Measurements from ENCODE around the gene CDSN.
"Not testable (repeated sequence)": the region's sequence is repeated elsewhere in the genome, so short reads cannot be mapped to it uniquely, and the experiment has no call there.

Gene CDSN

DNA sequence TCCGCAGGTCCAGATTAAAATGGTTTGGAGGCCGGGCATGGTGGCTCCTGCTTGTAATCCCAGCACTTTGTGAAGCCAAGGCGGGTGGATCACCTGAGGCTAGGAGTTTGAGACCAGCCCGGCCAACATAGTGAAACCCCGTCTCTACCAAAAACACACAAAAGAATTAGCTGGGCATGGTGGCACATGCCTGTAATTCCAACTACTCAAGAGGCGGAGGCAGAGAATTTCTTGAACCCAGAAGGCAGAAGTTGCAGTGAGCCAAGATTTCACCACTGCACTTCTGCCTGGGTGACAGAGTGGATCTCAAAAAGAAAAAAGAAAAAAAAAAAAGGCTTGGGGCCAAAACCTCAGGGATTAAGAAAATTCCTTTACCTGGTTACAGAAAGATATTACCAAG is 38.4 kb downstream of the CDSN start:
- DNase-seq = no peak

DNA sequence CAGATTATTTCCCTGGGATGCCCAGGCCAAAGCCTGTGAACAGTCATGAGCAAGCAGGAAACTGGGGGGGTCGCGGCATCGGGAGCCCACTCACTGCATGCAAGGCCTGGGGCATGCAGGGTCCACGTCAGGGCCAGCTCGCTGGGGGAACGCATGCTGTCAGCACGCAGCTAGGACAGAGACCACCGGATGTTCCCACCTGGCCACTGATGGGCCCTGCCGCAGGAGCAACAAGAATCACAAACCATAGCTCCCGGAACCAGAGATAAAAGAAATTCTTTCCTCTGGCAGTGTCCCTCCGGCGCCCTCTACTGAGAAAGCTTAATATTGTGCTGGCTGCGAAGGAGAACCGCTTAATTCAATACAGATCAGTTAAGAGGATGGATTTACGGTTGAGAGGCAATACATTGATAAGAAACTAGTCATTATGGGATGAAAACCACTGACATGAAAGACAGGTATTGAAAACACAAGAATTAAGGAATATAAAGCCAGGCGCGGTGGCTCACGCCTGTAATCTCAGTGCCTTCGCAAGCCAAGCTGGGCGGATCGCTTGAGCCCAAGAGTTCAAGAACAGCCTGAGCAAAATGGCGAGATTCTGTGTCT is 40.5 kb downstream of the CDSN start:
- DNase-seq = peak; percentile 36 to 79 (median 54)

DNA sequence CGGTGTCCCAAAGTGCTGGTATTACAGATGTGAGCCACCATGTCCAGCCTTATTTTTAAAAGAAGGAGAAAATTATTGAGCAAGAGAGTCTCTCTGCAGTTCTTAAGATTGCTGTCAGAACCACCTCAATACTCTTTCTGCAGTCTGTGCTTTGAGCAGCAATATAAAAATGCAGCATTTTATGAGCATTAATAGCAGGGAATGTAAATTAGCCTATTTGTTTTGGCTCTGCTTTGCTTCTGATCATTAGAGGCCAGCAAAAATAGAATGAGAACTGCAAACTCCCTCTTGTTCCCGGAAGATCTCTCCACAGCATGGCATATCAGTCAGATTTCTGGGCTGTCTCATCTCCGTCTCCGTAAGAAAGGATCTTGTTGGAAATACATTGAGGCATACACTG is 43.6 kb downstream of the CDSN start:
- DNase-seq = no peak

DNA sequence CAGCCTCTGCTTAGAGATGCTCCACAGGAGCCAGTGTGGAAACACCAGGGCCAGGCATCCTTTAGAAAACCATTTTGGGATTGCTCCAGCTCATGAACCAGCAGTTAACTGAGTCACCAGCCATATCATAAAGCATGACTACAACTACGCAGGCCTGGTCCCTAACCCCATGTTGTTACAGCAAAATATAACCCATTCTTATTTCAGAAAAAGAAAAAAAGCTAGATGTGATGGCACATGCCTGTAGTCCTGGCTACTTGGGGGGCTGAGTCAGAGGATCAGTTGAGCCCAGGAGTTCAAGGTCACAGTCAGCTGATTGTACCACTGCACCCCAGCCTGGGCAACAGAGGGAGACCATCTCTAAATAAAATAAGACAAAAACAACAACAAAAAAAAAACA is 44.7 kb downstream of the CDSN start:
- no peak for DNase-seq

DNA sequence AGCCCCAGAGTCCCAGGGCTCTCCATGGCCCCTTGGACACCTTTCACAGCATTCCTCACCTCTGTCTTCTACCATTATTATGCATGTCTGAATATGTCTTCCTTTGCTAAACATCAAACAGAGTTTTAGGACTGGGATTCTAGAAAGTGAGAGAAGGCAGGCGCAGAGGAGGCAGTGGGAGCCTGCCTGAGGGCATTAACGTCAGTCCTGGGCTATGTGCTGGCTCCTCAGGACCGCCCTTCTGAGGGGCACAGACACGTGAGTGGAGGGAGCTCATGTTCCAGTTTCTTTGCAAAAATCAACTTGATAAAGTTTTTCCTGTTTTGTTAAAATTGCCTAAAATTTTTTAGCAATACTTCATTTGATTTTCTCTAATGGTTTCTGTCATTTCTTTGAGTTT is 45.8 kb downstream of the CDSN start:
- DNase-seq = no peak

DNA sequence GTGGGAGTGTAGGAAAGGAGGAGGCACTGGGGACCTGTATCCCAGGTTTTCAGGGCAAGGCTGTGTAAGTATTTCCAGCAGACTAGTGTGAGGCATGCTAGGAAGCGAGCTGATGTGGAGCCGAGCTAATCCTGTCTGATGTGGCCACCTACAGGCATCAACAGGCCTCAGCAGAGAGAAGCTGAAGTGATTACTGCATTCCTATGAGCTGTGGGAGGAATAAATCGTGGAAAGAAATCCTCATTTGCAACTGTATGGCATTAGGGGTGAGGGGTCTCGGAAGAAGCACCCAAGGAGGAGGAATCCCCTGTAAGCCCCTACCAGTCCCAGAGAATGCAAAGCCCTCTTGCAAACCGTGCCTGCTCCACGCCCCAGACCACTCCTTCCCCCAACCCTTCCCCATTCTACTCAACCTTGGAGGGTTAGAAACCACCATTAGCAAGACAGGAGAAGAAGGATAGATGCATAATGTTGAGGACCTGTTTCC is 49.5 kb downstream of the CDSN start:
- DNase-seq = no peak

DNA sequence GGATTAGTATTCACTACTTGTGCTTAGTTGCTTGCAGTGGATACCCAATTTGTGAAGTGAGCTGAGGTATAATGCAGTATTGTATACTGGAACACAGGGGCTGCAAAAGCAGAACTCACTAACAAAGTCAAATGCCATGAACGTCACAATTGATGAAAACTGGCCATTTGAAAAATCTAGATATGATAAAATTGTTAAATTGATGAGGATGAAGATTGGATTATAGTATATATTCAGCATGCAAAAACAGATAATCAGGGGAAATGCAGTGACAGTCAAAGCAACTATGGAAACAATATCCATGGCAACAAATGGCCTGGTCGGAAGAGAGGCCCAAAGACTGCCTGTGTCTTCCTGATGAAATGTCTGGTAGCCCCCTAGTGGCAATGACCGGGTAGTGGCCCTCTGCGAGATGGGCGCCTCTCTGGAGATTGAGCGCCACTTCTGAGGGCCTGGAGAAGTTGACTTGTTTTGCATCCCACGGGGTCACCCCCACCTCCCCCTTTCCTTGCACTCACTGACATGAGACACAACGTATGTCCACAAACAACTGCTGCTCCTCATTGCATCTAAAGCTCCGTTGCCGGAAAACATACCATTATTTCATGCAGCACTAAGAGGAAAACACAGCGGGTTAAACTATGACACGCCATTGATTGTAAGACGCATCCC is 51.4 kb downstream of the CDSN start:
- DNase-seq = peak; percentile 26 to 66 (median 54)

DNA sequence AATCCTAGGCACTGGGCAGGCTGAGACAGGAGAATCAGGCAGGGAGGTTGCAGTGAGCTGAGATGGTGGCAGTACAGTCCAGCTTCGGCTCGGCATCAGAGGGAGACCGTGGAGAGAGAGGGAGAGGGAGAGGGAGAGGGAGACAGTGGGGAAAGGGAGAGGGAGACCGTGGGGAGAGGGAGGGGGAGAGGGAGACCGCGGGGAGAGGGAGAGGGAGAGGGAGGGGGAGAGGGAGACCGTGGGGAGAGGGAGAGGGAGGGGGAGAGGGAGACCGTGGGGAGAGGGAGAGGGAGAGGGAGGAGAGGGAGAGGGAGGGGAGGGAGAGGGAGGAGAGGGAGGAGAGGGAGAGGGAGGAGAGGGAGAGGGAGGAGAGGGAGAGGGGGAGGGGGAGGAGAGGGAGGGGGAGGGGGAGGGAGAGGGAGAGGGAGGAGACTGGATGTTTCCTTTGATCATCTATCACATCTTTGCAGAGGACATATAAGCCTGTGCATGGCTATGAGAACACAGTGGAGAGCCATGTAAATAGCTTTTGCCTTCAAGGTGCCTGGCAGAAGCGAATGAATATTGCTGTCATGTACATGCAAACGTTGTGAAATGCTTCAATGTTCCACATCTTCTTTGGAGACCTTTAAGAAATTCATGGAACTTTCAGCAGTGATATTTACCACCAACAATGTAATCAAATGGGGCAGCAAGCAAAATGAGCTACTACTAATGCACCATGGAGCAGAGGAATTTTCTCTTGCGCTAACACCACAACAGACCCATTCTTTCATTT is 52.2 kb downstream of the CDSN start:
- not testable (repeated sequence) for DNase-seq

DNA sequence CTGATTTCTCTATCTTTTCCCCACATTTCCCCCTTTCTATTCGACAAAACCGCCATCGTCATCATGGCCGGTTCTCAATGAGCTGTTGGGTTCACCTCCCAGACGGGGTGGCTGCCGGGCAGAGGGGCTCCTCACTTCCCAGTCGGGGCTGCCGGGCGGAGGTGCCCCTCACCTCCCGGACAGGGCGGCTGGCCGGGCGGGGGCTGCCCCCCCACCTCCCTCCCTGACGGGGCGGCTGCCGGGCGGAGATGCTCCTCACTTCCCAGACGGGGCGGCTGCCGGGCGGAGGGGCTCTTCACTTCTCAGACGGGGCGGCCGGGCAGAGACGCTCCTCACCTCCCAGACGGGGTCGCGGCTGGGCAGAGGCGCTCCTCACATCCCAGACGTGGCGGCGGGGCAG is 53.2 kb downstream of the CDSN start:
- not testable (repeated sequence) for DNase-seq

DNA sequence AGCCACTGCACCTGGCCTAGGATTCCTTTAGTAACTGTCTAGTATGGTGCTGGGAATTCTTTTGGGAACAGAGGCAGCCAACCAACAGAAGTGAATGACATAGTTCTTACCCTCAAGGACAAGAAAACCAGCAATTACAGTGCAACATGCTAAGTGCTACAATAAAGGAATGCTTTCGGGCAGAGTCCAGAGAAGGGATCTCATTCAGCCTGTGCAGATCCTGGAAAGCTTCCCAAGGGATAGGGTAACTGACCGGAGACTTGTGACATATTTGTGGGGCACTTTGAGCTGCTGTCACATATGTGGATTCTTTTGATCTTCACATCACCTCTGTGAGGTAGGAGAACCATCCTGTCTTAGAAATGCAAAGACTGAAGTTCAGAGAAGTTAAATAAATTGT is 54.7 kb downstream of the CDSN start:
- DNase-seq = no peak

All from stimulated activated naive CD4-positive, alpha-beta T cell (primary cell).